T-cell (primary cell): ENCODE data around the gene SPATS2. TPM values are rescaled to one million over a fixed set of nuclear protein-coding genes. Genes with fewer than 3 reads are reported as not detected.
"Not testable (repeated sequence)": the region's sequence is repeated elsewhere in the genome, so short reads cannot be mapped to it uniquely, and the experiment has no call there.

Source experiments
- ATAC-seq, 4 experiments: fragments of 200-7000 bp in 3 of 4; fragments of 150-1000 bp in 1 of 4; cut with Tn5 transposase; replicated peaks in 1 of 4; 1 replicate in 3 of 4; 2 replicates in 1 of 4; pipeline ENCODE4 v1.10.0; 2021; ENCODE audit warnings: moderate library complexity in 3 of 4, mild to moderate bottlenecking in 2 of 4, moderate number of reproducible peaks in 1 of 4
- CTCF ChIA-PET, 2 donors: fragments of 300-600 bp; sonication (Branson Sonifier 250); formaldehyde crosslinking; loops; one replicate each; lab custom pipeline; 2022; ENCODE audit warnings: antibody characterized with exemption in 2 of 2; lab: Charles Lee
- POLR2A ChIA-PET, 2 donors: fragments of 300-600 bp; sonication (Branson Sonifier 250); formaldehyde crosslinking; loops; one replicate each; lab custom pipeline; 2022; ENCODE audit warnings: antibody characterized with exemption in 2 of 2; lab: Charles Lee
- DNase-seq, 35 experiments: peaks; one replicate each; pipeline versions ENCODE4 v3.0.0 to v3.0.0-alpha.2; 2013 to 2023
- H3K27ac ChIP-seq: one replicate; pipeline ENCODE4 v1.5.1; 2013; ENCODE audit warnings: low read length
- H3K27me3 ChIP-seq, 2 experiments: replicated peaks in 1 of 2; 1 replicate in 1 of 2; 2 replicates in 1 of 2; pipeline versions ENCODE4 v1.6.1 to v1.7.0; 2013; ENCODE audit warnings: low read length in 1 of 2, mixed read lengths in 1 of 2; ENCODE audit not compliant: control insufficient read depth in 2 of 2, insufficient read depth in 2 of 2; ENCODE audit errors: extremely low read depth in 1 of 2
- H3K36me3 ChIP-seq, 2 donors: 1 replicate in 1 of 2; 2 replicates in 1 of 2; pipeline versions ENCODE4 v1.6.1 to v1.7.0; 2013; ENCODE audit warnings: low read length in 1 of 2; ENCODE audit not compliant: control insufficient read depth in 2 of 2, insufficient read depth in 1 of 2; ENCODE audit errors: extremely low read depth in 1 of 2
- H3K4me1 ChIP-seq, 2 experiments: 1 replicate in 1 of 2; 2 replicates in 1 of 2; pipeline versions ENCODE4 v1.6.1 to v1.7.0; 2013; ENCODE audit warnings: low read length in 2 of 2, mixed read lengths in 1 of 2; ENCODE audit not compliant: insufficient read depth in 2 of 2, control insufficient read depth in 1 of 2; ENCODE audit errors: extremely low read depth in 1 of 2
- H3K4me3 ChIP-seq, 2 donors: 1 replicate in 1 of 2; 2 replicates in 1 of 2; pipeline versions ENCODE4 v1.5.1 to v1.7.0; 2013; ENCODE audit warnings: mild to moderate bottlenecking in 2 of 2, low read length in 1 of 2, moderate library complexity in 1 of 2; ENCODE audit not compliant: control insufficient read depth in 1 of 2; ENCODE audit errors: extremely low read depth in 1 of 2
- H3K9me3 ChIP-seq: 2 replicates; pipeline ENCODE4 v1.7.0; 2013
- H3K27ac Mint-ChIP-seq, 2 donors: one replicate each; pipeline ENCODE4 v1.8.0; 2020 to 2021; ENCODE audit warnings: mild to moderate bottlenecking in 2 of 2, mixed read lengths in 2 of 2
- H3K27me3 Mint-ChIP-seq, 2 donors: one replicate each; pipeline ENCODE4 v1.8.0; 2021 to 2022; ENCODE audit warnings: mixed read lengths in 2 of 2
- H3K36me3 Mint-ChIP-seq: one replicate; pipeline ENCODE4 v1.8.0; 2021; ENCODE audit warnings: mixed read lengths
- H3K4me1 Mint-ChIP-seq, 3 donors: one replicate each; pipeline ENCODE4 v1.8.0; 2020 to 2022; ENCODE audit warnings: mixed read lengths in 3 of 3, mild to moderate bottlenecking in 1 of 3
- H3K4me3 Mint-ChIP-seq, 3 donors: one replicate each; pipeline ENCODE4 v1.8.0; 2020 to 2022; ENCODE audit warnings: mild to moderate bottlenecking in 3 of 3, mixed read lengths in 3 of 3, moderate library complexity in 3 of 3
- H3K9me3 Mint-ChIP-seq, 3 donors: one replicate each; pipeline ENCODE4 v1.8.0; 2020 to 2022; ENCODE audit warnings: mixed read lengths in 3 of 3
- WGBS: methylation state at CpG from one replicate; pipeline ENCODE4 v1.1.5; 2013; ENCODE audit warnings: missing lambda C conversion rate; ENCODE audit not compliant: insufficient coverage; 5-methylcytosine and 5-hydroxymethylcytosine counted together
- total RNA-seq, 35 experiments: library from RNA in 6 of 35; stranded (reverse) in 6 of 35; fragments of 120-200 nt in 1 of 35; gene quantifications; one replicate each; pipeline versions ENCODE4 v1.2.1 to v1.2.4 and lab custom pipeline; 2013 to 2026

SPATS2 gene
- total RNA-seq = 10 to 100 TPM in 1 of 5 donors, 1 to 10 TPM in 4; 5.4 to 11.4 (median 7.4) TPM
- total RNA-seq (2013) = 5.3 TPM
- 1.1 to 9.4 (median 5.6) reads per million in 29 experiments for total RNA-seq (lab: John Stamatoyannopoulos, UW)

DNA sequence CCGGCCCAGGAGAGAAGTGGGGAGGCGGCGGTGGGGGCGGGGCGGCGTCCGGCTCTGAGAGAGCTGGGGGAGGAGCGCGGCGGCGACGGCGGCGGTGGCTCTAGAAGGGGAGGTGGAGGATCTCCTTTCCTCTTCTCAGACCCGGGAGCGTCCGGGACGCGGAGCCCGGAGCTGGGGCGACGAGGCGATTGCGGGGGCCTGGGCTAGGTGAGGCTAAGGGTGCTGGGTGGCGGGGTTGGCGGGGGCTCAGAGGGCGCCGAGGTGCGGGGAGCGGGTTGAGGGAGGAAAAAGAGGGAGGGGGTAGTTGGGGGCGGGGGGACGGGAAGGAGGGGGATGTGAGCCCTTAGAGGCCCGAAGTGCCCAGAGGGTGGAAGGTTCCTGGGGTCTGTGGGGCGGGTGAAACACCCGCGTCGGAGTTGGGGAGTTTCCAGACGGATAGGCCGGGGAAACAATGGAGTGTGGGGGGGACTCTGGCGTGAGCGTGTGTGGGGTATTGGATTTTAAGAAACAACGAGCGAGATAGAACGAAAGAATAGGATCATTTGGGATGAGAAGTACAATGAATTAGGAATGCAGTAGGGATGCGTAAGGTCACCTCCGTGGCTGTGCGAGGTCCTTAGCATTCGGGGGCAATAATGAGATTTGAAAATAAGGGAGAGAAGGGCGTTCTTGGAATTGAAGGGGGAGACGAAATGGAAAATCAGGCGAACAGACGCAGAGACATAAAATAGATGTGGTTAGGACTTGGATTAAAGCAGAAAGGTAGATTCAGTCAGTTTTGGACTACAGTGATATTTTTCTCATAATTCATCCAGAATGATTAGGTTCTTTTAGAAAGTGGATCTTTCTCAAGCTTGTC, at the start of gene SPATS2:
SPATS2 (plus strand) TSS at position 82 of the 859 bp plus-strand sequence. CDS start 93,551 bp downstream, outside the sequence.
- Histone ChIP-seq H3K36me3 (no peaks in the 10 kb centered on the region), H3K27me3 (no peaks in the 10 kb centered on the region), H3K4me1 (peaks cover 0 to 15% of the 10 kb centered on the region in 2 experiments), H3K9me3 (no peaks in the 10 kb centered on the region), H3K4me3 (peak within 1 kb of the TSS; percentile 82 to 97), H3K27ac (peak within 1 kb of the TSS; percentile 64)
- H3K4me3 Mint-ChIP-seq = peak within 1 kb of the TSS; percentile 84 to 97 (median 96)
- DNase-seq (peak in 3 of 35 experiments; percentile 46 to 81 (median 67)), ATAC-seq (no peak)
- H3K27me3 Mint-ChIP-seq = no peaks in the 10 kb centered on the region
- H3K4me1 Mint-ChIP-seq = peaks cover 30 to 32% (median 32%) of the 10 kb centered on the region in 3 donors
- H3K36me3 Mint-ChIP-seq = no peaks in the 10 kb centered on the region
- peak within 1 kb of the TSS; percentile 92 to 96 for H3K27ac Mint-ChIP-seq
- ChIA-PET POLR2A (interaction anchor here in 1 of 2 donors (0.6 to 1.7 kb wide), 6 partner anchors 17 to 765 kb away, joined by 4 to 7 read pairs (median 4); partner anchors contain the start of genes TMBIM6 and TROAP), CTCF (interaction anchor here (0.6 to 2.1 kb wide), 15 partner anchors 9 to 374 kb away, joined by 3 to 32 read pairs (median 4); partner anchors contain the start of gene TMBIM6 (in 1 of the 2))
- WGBS = 7% methylated on average over 33 of the region's 52 CpGs
- no peaks in the 10 kb centered on the region for H3K9me3 Mint-ChIP-seq

- H3K27me3 ChIP-seq, H3K9me3 Mint-ChIP-seq, H3K27me3 Mint-ChIP-seq, H3K36me3 ChIP-seq, DNase-seq, POLR2A ChIA-PET, H3K27ac Mint-ChIP-seq, H3K36me3 Mint-ChIP-seq, H3K27ac ChIP-seq, ATAC-seq, H3K9me3 ChIP-seq, H3K4me3 ChIP-seq: not testable (repeated sequence)
- peaks cover 5 to 22% of the 10 kb centered on the region in 2 experiments for H3K4me1 ChIP-seq
- CTCF ChIA-PET = interaction anchor here in 1 of 2 donors (0.6 kb wide), 1 partner anchor 17 kb away, joined by 3 read pairs; no protein-coding TSS in a partner anchor
- Mint-ChIP-seq H3K4me1 (peaks cover 17 to 22% (median 20%) of the 10 kb centered on the region in 3 donors), H3K4me3 (peak overlapping the region in 2 of 3 donors; percentile 24 to 36)
- WGBS = 100% methylated on average over 4 of the region's 9 CpGs
Measured at GRCh38 chr12:49320411-49321103, 46.7 kb upstream of the SPATS2 start.

- Mint-ChIP-seq H3K9me3 (no peaks in the 10 kb centered on the region), H3K4me3 (peak overlapping the region; percentile 86 to 90 (median 87)), H3K4me1 (peaks cover 17 to 22% (median 20%) of the 10 kb centered on the region in 3 donors), H3K36me3 (no peaks in the 10 kb centered on the region), H3K27me3 (no peaks in the 10 kb centered on the region), H3K27ac (peak overlapping the region; percentile 52 to 75)
- CTCF ChIA-PET = interaction anchor here (0.6 to 1.8 kb wide), 12 partner anchors 9 to 297 kb away, joined by 3 to 12 read pairs (median 4); no protein-coding TSS in a partner anchor
- no peak for DNase-seq
- Histone ChIP-seq H3K4me1 (peaks cover 5 to 22% of the 10 kb centered on the region in 2 experiments), H3K4me3 (peak overlapping the region; percentile 83 to 95), H3K36me3 (no peaks in the 10 kb centered on the region), H3K27ac (peak overlapping the region; percentile 60), H3K27me3 (no peaks in the 10 kb centered on the region), H3K9me3 (no peaks in the 10 kb centered on the region)
- WGBS = 42% methylated on average over 5 of the region's 12 CpGs
- ATAC-seq = no peak
- POLR2A ChIA-PET = interaction anchor here in 1 of 2 donors (0.5 to 1.2 kb wide), 3 partner anchors 156 to 791 kb away, joined by 5 to 6 read pairs (median 6); partner anchors contain the start of gene TMBIM6
Measured at GRCh38 chr12:49322367-49322707, 44.9 kb upstream of the SPATS2 start.

DNA sequence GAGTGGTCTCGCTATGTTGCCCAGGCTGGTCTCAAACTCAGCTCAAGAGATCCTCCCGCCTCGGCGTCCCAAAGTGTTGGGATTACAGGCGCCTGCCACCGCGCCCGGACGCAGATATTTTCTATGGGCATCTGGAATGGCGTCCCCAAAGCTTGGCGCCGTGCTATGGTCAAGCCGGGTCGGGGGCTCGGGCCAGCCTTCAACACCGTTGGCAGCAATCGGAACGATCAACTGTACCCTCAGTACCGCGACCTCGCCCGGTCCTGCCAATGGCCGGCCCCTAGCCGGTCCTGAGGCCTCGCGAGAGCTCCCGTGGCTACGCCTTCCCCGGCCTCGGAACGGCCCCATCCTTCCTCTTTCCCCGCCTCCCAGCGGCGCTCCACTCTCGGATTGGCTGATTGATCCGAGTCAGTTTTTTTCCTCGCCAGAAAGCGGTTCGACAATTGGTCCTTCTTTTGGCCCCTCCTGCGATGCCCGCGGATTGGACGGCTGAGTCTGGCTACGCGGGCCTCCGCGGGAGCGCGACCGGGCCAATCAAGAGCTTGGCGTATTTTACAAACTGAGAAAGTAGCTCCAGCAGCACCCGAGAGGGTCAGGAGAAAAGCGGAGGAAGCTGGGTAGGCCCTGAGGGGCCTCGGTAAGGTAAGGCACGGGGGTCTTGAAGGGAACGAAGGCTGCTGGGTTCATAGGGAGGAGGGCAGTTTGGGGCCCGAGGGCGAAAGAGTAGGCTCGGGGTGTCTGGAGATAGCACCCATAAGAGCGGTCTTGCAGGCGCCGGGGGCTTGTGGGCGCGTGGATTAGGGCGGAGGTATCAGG, 44.3 kb upstream of the SPATS2 start, which contains the start of gene TROAP:
TROAP (plus strand) TSS at position 548 of the 816 bp plus-strand sequence. CDS start 354 bp downstream, outside the sequence.
- Histone ChIP-seq H3K4me1 (peaks cover 5 to 22% of the 10 kb centered on the region in 2 experiments), H3K27ac (peak within 1 kb of the TSS; percentile 60), H3K36me3 (no peaks in the 10 kb centered on the region), H3K27me3 (no peaks in the 10 kb centered on the region), H3K9me3 (no peaks in the 10 kb centered on the region), H3K4me3 (peak within 1 kb of the TSS; percentile 83 to 95)
- no peaks in the 10 kb centered on the region for H3K36me3 Mint-ChIP-seq
- POLR2A ChIA-PET = interaction anchor here (0.5 to 1.2 kb wide), 7 partner anchors 44 to 790 kb away, joined by 3 to 7 read pairs (median 5); partner anchors contain the start of genes SPATS2 (in 1 of the 2) and TMBIM6 (in 1 of the 2)
- peak within 1 kb of the TSS; percentile 86 to 90 (median 87) for H3K4me3 Mint-ChIP-seq
- H3K27me3 Mint-ChIP-seq = no peaks in the 10 kb centered on the region
- H3K9me3 Mint-ChIP-seq = no peaks in the 10 kb centered on the region
- peak within 1 kb of the TSS; percentile 71 to 75 for H3K27ac Mint-ChIP-seq
- peak; percentile 92 to 98 (median 96) for DNase-seq
- CTCF ChIA-PET = interaction anchor here (0.6 to 1.8 kb wide), 14 partner anchors 9 to 1166 kb away, joined by 3 to 12 read pairs (median 4); no protein-coding TSS in a partner anchor
- peak; percentile 96 to 99 (median 98) for ATAC-seq
- peaks cover 17 to 22% (median 20%) of the 10 kb centered on the region in 3 donors for H3K4me1 Mint-ChIP-seq
- WGBS = under 1% methylated on average over 58 of the region's 65 CpGs

- peaks cover 5 to 22% of the 10 kb centered on the region in 2 experiments for H3K4me1 ChIP-seq
- Mint-ChIP-seq H3K27ac (peak overlapping the region; percentile 71 to 75), H3K4me1 (peaks cover 17 to 22% (median 20%) of the 10 kb centered on the region in 3 donors), H3K4me3 (peak overlapping the region; percentile 86 to 90 (median 87)), H3K9me3 (no peaks in the 10 kb centered on the region), H3K27me3 (no peaks in the 10 kb centered on the region), H3K36me3 (no peaks in the 10 kb centered on the region)
- H3K27ac ChIP-seq = no peak overlapping the region
- 16% methylated on average over 7 of the region's 19 CpGs for WGBS
- ChIA-PET CTCF (interaction anchor here (0.9 to 1.8 kb wide), 9 partner anchors 8 to 236 kb away, joined by 3 to 12 read pairs (median 5); no protein-coding TSS in a partner anchor), POLR2A (interaction anchor here (0.5 to 1.2 kb wide), 4 partner anchors 43 to 418 kb away, joined by 3 to 7 read pairs (median 4); partner anchors contain the start of genes SPATS2 (in 1 of the 2) and TMBIM6 (in 1 of the 2))
- H3K9me3 ChIP-seq = no peaks in the 10 kb centered on the region
- no peak for DNase-seq
- no peaks in the 10 kb centered on the region for H3K27me3 ChIP-seq
- H3K36me3 ChIP-seq = no peaks in the 10 kb centered on the region
- ATAC-seq = no peak
- H3K4me3 ChIP-seq = peak overlapping the region; percentile 83 to 95
Measured at GRCh38 chr12:49323524-49324097, 43.7 kb upstream of the SPATS2 start.
